Endothelial cell of umbilical vein (primary cell): Measurements from ENCODE around the gene ZNF516. TPM values are rescaled to one million over a fixed set of nuclear protein-coding genes. Genes with fewer than 3 reads are reported as not detected.

Source experiments
- BruUV-seq: library from RNA; stranded (reverse); fragments of 400-500 nt; replicated peaks from 2 replicates; lab custom pipeline; 2021; lab: Mats Ljungman, UMichigan
- CTCF ChIA-PET: fragments of 300-600, 350-600 bp; sonication (Branson Sonifier 250); formaldehyde crosslinking; loops from one replicate; lab custom pipeline; 2021; ENCODE audit warnings: antibody characterized with exemption, inconsistent platforms; lab: Charles Lee
- POLR2A ChIA-PET: fragments of 300-600, 350-600 bp; sonication (Branson Sonifier 250); formaldehyde crosslinking; loops from one replicate; lab custom pipeline; 2021; ENCODE audit warnings: antibody characterized with exemption, inconsistent platforms; lab: Charles Lee
- DNase-seq: peaks from one replicate; pipeline ENCODE4 v3.0.0-alpha.2; 2011; ENCODE audit warnings: low read depth, low spot score
- FAIRE-seq: peaks from 2 replicates; lab custom pipeline; 2011; peaks lifted over from hg19 to GRCh38; lab: Jason Lieb, UNC
- H2AFZ ChIP-seq: 2 replicates; pipeline ENCODE4 v1.6.0; 2012; ENCODE audit warnings: low read depth, low read length, control low read depth, inconsistent platforms
- H3K27ac ChIP-seq: 2 replicates; pipeline ENCODE4 v1.5.1; 2011; ENCODE audit warnings: low read depth, mild to moderate bottlenecking, control low read depth, low read length, moderate library complexity; ENCODE audit not compliant: insufficient read depth
- H3K27me3 ChIP-seq, 2 experiments: 2 replicates each; pipeline versions ENCODE4 v1.6.0 to v1.6.1; 2011; ENCODE audit warnings: low read length in 2 of 2, mixed read lengths in 1 of 2; ENCODE audit not compliant: control insufficient read depth in 2 of 2, insufficient read depth in 2 of 2
- H3K36me3 ChIP-seq, 2 experiments: 2 replicates in 1 of 2; 3 replicates in 1 of 2; pipeline ENCODE4 v1.5.1; 2011; ENCODE audit warnings: low read length in 2 of 2, mild to moderate bottlenecking in 1 of 2, moderate library complexity in 1 of 2; ENCODE audit not compliant: control insufficient read depth in 2 of 2, insufficient read depth in 2 of 2; ENCODE audit errors: extremely low read depth in 1 of 2
- H3K4me1 ChIP-seq: 3 replicates; pipeline ENCODE4 v1.5.1; 2011; ENCODE audit warnings: mild to moderate bottlenecking, low read length; ENCODE audit not compliant: control insufficient read depth, insufficient read depth; ENCODE audit errors: extremely low read depth
- H3K4me2 ChIP-seq: 2 replicates; pipeline ENCODE4 v1.6.1; 2011; ENCODE audit warnings: low read length, control low read depth, mixed read lengths; ENCODE audit not compliant: insufficient read depth
- H3K4me3 ChIP-seq, 3 experiments: fragments of 200-600 bp in 1 of 3; sonication (generic), shearing (Covaris generic) in 1 of 3; replicated peaks in 1 of 3; 2 replicates each; pipeline ENCODE4 v1.5.1; 2011 to 2016; ENCODE audit warnings: control low read depth in 3 of 3, low read length in 3 of 3, mild to moderate bottlenecking in 2 of 3, inconsistent platforms in 1 of 3, low read depth in 1 of 3, moderate library complexity in 1 of 3; ENCODE audit not compliant: insufficient read depth in 1 of 3
- H3K79me2 ChIP-seq: 2 replicates; pipeline ENCODE4 v1.6.0; 2012; ENCODE audit warnings: low read length, inconsistent platforms; ENCODE audit not compliant: control insufficient read depth, insufficient read depth
- H3K9ac ChIP-seq: replicated peaks from 2 replicates; pipeline ENCODE3; 2011; ENCODE audit warnings: low read length, control low read depth; ENCODE audit not compliant: insufficient read depth; ENCODE audit errors: extremely low read depth
- H3K9me1 ChIP-seq: replicated peaks from 3 replicates; pipeline ENCODE4 v1.6.0; 2011; ENCODE audit warnings: mild to moderate bottlenecking, low read length; ENCODE audit not compliant: control insufficient read depth, insufficient read depth; ENCODE audit errors: extremely low read depth
- H3K9me3 ChIP-seq: replicated peaks from 2 replicates; pipeline ENCODE4 v1.5.1; 2012; ENCODE audit warnings: low read length, inconsistent platforms; ENCODE audit not compliant: control insufficient read depth, insufficient read depth
- H4K20me1 ChIP-seq: replicated peaks from 2 replicates; pipeline ENCODE3; 2011; ENCODE audit warnings: mild to moderate bottlenecking, low read length; ENCODE audit not compliant: control insufficient read depth, insufficient read depth; ENCODE audit errors: extremely low read depth
- EZH2 ChIP-seq: IDR thresholded peaks from 2 replicates; pipeline ENCODE4 v1.6.1; 2012; ENCODE audit warnings: borderline replicate concordance, low read depth, mild to moderate bottlenecking, moderate library complexity, low read length, inconsistent platforms; ENCODE audit not compliant: severe bottlenecking
- FOS ChIP-seq: IDR thresholded peaks from 2 replicates; pipeline ENCODE4 v1.6.1; 2011; ENCODE audit warnings: mild to moderate bottlenecking, low read length, moderate library complexity, borderline replicate concordance; ENCODE audit not compliant: insufficient read depth
- GATA2 ChIP-seq: IDR thresholded peaks from 2 replicates; pipeline ENCODE4 v1.7.0; 2011; ENCODE audit warnings: low read depth, mild to moderate bottlenecking, moderate library complexity, mixed read lengths, low read length; ENCODE audit not compliant: insufficient read length, insufficient read depth
- JUN ChIP-seq: IDR thresholded peaks from 2 replicates; pipeline ENCODE4 v1.6.1; 2011; ENCODE audit warnings: borderline replicate concordance, low read depth; ENCODE audit not compliant: insufficient read length, insufficient read depth
- MYC ChIP-seq: IDR thresholded peaks from one replicate; pipeline ENCODE4 v1.6.1; 2011; ENCODE audit warnings: mild to moderate bottlenecking, low read depth, low read length
- POLR2A ChIP-seq: IDR thresholded peaks from 2 replicates; pipeline ENCODE4 v1.6.1; 2012; ENCODE audit warnings: low read depth, mild to moderate bottlenecking, control low read depth, low read length
- POLR2AphosphoS5 ChIP-seq: IDR thresholded peaks from 2 replicates; pipeline ENCODE4 v1.6.1; 2012; ENCODE audit warnings: low read depth, mild to moderate bottlenecking, control low read depth, low read length, moderate library complexity; ENCODE audit not compliant: insufficient read depth
- dilution Hi-C: fragments of 300-500 bp; cut with MboI; formaldehyde crosslinking; loops from one replicate; pipeline ENCODE4 v1.15.0; 2019; ENCODE audit warnings: low sequenced_read_pairs; ENCODE audit not compliant: extremely low pct_ligation_motif_present
- intact Hi-C: fragments of 100-400 bp; cut with micrococcal nuclease; formaldehyde crosslinking; loops from one replicate; pipeline ENCODE4 v1.10.0; 2022
- polyA plus RNA-seq, 4 experiments: library from polyadenylated mRNA; depleted of rRNA in 3 of 4; stranded (reverse) in 3 of 4; unstranded in 1 of 4; fragments of >200 nt; gene quantifications; 2 replicates each; pipeline versions ENCODE4 v1.2.1 to v1.2.3, GENCODE V29; 2011 to 2012; ENCODE audit warnings: missing spikeins in 1 of 4
- total RNA-seq: library from RNA; stranded (reverse); gene quantifications from 2 replicates; pipeline ENCODE4 v1.2.3, GENCODE V29; 2021
- TF ChIP-seq, protein P1 (sequence below): IDR thresholded peaks from 2 replicates; pipeline ENCODE4 v1.6.1; 2011; ENCODE audit not compliant: insufficient read depth, insufficient read length
- TF ChIP-seq, protein P2 (sequence below), 2 donors: IDR thresholded peaks; 1 replicate in 1 of 2; 2 replicates in 1 of 2; pipeline ENCODE4 v1.5.1; 2011; ENCODE audit warnings: low read length in 2 of 2, mild to moderate bottlenecking in 2 of 2, moderate library complexity in 2 of 2, control low read depth in 1 of 2, inconsistent platforms in 1 of 2, low read depth in 1 of 2; ENCODE audit not compliant: insufficient read depth in 1 of 2; ENCODE audit errors: extremely low read depth in 1 of 2

The ZNF516 gene
- total and polyA plus RNA-seq, 2 donors (not counting 3 experiments of a cell fraction or from before 2014, with no cell fraction given) = 3.6 to 19.1 TPM

DNA sequence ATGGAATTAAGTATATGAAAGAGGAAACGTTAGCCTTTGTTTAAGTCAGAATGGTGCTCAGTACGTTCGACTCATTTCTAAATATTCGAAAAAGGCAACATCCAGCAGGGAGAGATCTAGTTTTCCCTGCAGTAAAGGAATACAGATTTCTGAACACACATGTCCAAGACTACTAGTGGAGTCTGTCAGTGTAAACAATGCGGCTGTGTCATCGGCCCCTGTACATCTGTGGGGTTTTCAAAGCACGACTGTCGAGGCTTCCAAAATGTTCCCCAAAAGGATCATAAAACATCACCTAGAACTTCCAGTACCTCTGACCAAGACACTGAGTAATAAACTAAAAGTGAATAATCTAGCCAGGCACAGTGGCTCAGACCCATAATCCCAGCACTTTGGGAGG, 112.8 kb downstream of the ZNF516 start:
- no peaks in the 10 kb centered on the region for H4K20me1 ChIP-seq
- intact Hi-C loops = no loop called here
- no peaks in the 10 kb centered on the region for H3K79me2 ChIP-seq
- H3K4me2 ChIP-seq = no peak overlapping the region
- no peak overlapping the region for H3K27ac ChIP-seq
- no peaks in the 10 kb centered on the region for H3K9me3 ChIP-seq
- no peak for DNase-seq
- ChIA-PET CTCF (no interaction called here), POLR2A (no interaction called here)
- dilution Hi-C loops = no loop called here
- FAIRE-seq = no peak
- H2AFZ ChIP-seq = no peak overlapping the region
- no TSS peak for BruUV-seq
- no peak overlapping the region for H3K9ac ChIP-seq
- no peak overlapping the region for H3K4me3 ChIP-seq
- no peaks in the 10 kb centered on the region for H3K4me1 ChIP-seq
- no peaks in the 10 kb centered on the region for H3K27me3 ChIP-seq
- H3K9me1 ChIP-seq = no peaks in the 10 kb centered on the region
- no peak for TF ChIP-seq POLR2A
- TF ChIP-seq GATA2 = no peak
- TF ChIP-seq, protein P1, sequence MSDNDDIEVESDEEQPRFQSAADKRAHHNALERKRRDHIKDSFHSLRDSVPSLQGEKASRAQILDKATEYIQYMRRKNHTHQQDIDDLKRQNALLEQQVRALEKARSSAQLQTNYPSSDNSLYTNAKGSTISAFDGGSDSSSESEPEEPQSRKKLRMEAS = no peak
- no peak for TF ChIP-seq FOS
- no peak for TF ChIP-seq MYC
- no peak for TF ChIP-seq EZH2
- no peak for TF ChIP-seq JUN
- TF ChIP-seq, protein P2, sequence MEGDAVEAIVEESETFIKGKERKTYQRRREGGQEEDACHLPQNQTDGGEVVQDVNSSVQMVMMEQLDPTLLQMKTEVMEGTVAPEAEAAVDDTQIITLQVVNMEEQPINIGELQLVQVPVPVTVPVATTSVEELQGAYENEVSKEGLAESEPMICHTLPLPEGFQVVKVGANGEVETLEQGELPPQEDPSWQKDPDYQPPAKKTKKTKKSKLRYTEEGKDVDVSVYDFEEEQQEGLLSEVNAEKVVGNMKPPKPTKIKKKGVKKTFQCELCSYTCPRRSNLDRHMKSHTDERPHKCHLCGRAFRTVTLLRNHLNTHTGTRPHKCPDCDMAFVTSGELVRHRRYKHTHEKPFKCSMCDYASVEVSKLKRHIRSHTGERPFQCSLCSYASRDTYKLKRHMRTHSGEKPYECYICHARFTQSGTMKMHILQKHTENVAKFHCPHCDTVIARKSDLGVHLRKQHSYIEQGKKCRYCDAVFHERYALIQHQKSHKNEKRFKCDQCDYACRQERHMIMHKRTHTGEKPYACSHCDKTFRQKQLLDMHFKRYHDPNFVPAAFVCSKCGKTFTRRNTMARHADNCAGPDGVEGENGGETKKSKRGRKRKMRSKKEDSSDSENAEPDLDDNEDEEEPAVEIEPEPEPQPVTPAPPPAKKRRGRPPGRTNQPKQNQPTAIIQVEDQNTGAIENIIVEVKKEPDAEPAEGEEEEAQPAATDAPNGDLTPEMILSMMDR (IDR thresholded peaks at IDR 0.05; ENCODE audit: extremely low read depth in 1 of 2, insufficient read depth in 1 of 2, low read depth in 1 of 2, low read length in 2 of 2) = no peak
- no peak for TF ChIP-seq POLR2AphosphoS5
- H3K36me3 ChIP-seq = no peaks in the 10 kb centered on the region
